GM21717 (cell line): ENCODE results near the gene EARS2.
"Not testable (repeated sequence)": the region's sequence is repeated elsewhere in the genome, so short reads cannot be mapped to it uniquely, and the experiment has no call there.

Experiments used
- ATAC-seq: cut with Tn5 transposase; IDR thresholded peaks from one replicate; pipeline ENCODE4 v1.9.1; 2021; ENCODE audit warnings: mild to moderate bottlenecking, moderate library complexity; ENCODE audit not compliant: unreplicated experiment

The EARS2 gene

DNA sequence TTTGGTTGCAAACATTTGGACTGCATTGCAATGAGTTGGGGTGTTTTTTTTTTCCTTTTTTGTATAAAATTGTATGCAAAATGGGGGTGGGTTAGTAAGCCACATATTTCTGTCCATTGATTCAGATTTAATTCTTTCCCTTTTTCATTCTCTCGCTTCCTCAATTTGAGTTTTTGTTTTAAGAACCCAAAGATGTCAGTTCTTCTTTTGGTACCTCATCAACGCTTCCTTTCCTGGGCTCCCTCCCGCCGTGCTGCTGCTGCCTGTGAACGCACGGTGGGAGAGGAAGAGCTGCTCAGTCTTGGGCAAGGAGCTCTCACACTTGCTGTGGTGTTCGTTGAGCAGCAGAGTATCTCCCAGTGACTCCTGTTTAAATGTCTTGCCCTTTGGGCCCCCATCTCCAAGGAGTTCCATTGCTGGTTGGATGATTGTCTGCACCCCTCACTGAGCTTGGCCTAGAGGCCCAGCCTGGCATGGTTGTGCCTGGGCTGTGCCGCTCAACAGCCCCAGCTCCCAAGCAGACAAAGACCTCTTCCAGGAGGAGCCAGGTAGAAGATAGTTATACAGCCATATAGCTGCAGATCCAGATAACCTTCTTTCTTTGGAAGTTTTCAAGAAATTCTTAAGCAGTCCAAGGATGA is 14.0 kb upstream of the EARS2 start:
- no peak for ATAC-seq

DNA sequence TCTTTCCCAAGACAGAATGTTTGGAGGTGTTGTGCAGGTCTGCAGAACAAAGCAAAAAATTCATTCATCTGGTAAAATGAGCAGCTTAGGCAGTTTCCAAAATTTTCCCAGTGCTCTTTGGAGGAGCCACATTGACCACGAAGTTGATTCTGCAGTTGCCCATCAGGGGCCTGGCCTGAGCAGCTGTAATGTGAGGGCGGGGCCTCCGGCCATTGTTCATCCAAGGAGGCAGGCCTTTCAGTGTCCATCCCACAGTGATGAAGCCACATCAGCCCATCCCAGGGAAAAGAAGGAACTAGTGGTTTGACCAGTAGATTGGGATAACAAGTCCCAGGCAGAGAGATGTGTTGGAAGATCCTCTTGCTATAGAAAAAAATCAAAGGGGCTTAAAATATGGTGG is 10.5 kb upstream of the EARS2 start:
- no peak for ATAC-seq

DNA sequence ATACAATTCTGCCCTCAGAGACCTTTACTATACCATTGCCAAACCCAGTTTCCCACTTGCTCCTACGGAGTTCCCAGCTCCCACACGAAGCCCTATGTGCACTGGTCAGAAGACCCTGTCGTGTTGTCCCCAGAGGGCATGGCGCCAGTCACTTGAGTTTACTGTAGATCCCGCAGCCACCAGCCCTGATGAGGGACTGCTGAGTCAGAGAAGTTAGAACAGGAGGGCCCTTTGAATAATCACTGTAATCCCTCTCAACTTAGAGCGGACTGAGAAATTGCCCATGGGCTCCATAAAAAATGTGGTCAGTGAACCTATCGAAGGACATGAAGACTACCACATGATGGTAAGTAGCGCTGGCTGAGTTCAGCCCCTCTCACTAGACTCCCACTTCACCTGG is 9.6 kb upstream of the EARS2 start:
- ATAC-seq, result no peak

DNA sequence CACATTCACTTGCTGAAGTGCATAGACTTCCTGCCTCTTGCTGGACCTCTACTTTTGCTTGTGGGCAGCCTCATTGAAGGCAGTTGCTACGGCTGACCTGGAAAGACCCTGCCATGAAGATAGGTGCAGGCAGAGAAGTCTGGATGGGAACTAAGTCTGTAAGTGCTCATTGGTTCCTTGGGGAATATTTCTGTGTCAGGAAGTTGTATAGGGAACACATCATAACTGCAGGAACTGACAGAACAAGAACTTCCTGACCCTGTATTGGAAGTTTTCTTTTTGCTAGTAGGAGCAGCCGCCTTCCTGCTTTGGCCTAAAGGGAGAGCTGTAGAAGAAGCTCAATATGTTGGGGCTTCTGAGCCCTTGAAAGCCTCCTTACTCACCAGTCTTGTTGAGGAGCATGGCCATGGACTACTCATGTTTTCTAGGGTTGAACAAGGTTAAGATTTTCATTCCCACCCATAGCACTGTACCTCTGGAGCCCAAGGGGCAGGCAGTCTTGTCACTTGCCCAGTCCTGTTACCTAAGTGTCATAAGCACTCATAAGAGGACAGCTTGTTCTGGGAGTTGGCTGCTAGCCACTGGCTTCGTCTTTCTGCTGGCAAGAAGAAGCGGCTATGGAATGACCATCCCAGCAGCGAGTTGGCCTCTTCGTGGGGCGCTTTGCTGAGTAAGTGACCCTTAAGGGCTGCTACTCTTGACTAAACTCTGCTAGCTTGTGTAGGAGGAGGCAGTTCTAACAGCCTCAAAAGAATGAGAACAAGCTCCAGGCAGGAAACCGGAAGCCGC is 7.6 kb upstream of the EARS2 start:
- ATAC-seq, result no peak

DNA sequence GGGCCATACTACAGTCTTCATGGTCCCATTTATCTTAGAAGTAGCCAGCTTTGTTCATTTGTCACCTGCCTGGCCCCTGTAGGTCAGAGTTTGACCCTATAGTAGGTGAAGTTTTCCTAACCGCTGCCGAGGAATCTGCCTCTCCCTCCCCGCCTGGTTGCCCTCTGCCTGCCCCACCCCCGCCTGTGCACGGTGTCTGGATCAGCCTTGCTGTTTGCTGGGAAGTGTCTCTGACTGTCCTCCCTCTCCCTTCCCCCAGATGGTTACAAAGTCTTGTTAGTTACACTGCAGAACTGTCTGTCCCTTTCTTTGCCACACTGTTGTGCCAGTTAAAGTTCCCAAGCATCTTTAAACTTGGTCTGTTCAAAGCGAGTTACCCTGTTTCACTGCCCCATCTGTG is 6.0 kb upstream of the EARS2 start:
- ATAC-seq, result no peak

DNA sequence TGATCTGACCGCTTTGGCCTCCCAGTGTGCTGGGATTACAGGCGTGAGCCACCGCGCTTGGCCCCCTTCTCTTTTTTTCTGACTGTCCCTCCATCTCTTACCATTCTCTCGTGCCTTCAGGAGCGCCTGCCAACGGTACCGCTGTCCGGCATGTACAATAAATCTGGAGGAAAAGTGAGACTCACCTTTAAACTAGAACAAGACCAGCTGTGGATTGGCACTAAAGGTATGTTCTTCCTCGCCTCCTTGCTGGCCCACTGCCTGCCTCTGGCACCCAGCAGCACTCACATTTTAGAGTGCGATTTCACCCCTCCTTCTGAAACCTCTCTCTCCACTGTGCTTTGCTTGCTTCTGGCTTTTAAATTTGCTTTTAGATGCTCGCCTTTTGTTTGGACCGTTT is 5.4 kb upstream of the EARS2 start:
- no peak for ATAC-seq

GRCh38 chr16:23561586-23561985 is 4.4 kb upstream of the EARS2 start:
- ATAC-seq, result no peak

- peak; percentile 1 for ATAC-seq
Measured at GRCh38 chr16:23557779-23558702, 891 bp upstream of the EARS2 start.

- ATAC-seq, result no peak
Measured at GRCh38 chr16:23554536-23554935, 2.6 kb downstream of the EARS2 start.

- no peak for ATAC-seq
Measured at GRCh38 chr16:23552161-23552560, 5.0 kb downstream of the EARS2 start.

DNA sequence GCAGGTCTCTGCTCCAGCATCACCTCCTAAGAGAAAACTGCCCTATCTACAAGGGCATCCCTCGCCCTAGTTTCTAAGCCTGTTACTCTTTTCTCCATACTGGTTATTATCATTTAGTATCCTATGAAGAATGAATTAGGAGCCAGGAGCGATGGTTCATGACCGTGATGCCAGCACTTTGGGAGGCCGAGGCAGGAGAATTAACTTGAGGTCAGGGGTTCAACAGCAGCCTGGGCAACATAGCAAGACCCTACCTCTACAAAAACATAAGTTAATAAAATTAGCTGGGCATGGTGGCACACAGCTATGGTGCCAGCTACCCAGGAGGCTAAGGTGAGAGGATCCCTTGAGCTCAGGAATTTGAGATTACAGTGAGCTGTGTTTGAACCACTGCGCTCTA is 7.2 kb downstream of the EARS2 start:
- no peak for ATAC-seq

DNA sequence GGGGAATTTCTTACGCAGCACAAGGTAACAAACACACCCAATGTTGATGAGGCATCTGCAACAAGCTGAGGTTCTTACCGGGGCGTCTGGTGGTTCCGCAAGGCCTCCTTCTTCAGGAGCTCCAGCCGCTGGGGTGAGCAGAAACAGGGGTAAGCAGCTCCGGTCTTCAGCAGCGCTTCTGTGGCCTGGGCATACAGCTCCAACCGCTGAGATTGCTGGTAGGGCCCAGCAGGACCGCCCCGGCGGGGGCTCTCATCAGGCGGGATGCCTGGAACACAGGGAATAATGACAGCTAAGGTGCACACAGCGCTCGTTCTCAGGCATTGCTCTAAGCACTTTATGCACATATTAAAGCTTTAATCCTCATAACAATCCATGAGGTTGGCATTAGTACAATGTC is 12.7 kb downstream of the EARS2 start:
- no peak for ATAC-seq

GRCh38 chr16:23540817-23541178 is 16.4 kb downstream of the EARS2 start:
- ATAC-seq, result not testable (repeated sequence)

- no peak for ATAC-seq
Measured at GRCh38 chr16:23539984-23540816, 16.9 kb downstream of the EARS2 start.

DNA sequence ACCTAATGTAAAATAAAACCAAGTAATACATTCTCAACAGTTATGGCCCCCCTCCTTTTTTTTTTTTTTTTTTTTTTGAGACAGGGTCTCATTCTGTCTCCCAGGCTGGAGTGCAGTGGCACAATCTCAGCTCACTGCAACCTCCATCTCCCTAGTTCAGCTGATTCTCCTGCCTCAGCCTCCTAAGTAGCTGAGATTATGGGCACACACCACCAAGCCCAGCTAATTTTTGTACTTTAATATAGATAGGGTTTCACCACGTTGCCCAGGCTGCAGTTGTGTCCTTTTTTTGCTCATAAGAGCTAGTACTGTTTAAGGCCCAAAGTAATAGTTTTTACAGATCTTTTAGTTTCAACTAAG is 18.3 kb downstream of the EARS2 start:
- ATAC-seq, result no peak

GRCh38 chr16:23537390-23537789 is 19.8 kb downstream of the EARS2 start:
- ATAC-seq, result no peak

DNA sequence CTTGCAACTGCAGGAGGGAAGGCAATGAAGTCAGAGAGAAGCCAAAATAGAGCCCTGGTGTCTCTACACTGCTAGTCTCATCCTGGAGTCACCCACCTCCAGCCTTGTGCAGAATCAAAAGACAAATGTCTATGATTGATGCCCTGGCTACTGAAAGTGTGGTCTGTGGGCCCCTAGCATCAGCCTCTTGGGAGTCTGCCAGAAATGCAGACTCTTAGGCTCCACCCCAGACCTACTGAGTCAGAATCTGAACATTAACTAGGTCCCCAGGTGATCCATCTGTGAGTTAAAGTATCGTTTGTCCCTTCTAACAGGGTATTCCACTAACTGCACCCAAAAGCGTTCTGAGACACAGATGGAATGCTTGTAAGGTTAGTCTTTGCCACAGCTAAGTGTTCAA is 21.2 kb downstream of the EARS2 start:
- no peak for ATAC-seq

DNA sequence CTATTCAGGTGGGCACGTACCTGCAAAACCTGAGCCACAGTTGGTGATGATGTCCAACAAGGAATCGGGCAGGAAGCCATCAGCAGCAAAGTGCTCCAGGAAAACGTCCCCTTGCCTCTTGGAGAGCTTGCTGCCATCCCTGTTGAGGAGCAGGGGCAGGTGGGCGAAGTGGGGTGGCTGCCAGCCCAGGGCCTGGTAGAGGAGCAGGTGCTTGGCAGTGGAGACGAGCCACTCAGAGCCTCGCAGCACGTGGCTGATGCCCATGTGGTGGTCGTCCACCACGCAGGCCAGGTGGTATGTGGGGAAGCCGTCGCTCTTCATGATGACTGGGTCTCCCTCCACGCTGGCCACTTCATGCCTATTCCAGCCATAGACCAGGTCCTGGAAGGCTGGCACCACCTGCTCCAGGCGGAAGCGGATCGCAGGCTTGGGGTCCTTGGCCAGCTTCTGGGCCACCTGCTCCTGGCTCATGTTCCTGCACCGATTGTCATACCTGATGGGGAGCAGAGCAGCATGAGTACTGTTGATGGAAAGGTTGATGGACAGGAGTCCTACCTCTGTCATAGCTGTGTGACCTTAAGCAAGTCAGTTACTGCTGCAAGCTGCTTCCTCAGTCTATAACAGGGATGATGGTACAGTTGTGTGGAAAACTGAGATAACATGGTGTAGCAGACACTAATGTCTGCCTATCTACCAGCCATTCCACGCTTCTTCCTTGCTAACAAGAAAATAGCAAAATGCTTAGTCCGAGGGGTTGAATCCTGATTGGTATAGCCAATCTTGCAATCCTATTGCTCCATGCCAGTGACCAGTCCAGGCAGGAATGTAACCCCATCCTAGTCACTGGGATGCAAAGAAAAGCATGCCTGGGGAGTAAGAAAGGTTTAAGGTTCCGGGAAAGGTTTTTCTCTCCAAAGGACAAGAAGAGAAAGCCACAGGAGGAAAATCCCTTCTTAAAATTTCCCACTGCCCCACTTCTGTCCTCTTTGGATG is 22.0 kb downstream of the EARS2 start:
- no peak for ATAC-seq

- no peak for ATAC-seq
Measured at GRCh38 chr16:23532448-23532847, 24.7 kb downstream of the EARS2 start.

GRCh38 chr16:23530062-23530461 is 27.1 kb downstream of the EARS2 start:
- ATAC-seq, result no peak
